Cardiac muscle cell (in vitro differentiated cells and primary cell): Measurements from ENCODE around the gene RNF208. TPM values are rescaled to one million over a fixed set of nuclear protein-coding genes. Genes with fewer than 3 reads are reported as not detected.

ENCODE experiments used
- DNase-seq, 2 donors: peaks; one replicate each; pipeline versions ENCODE4 v3.0.0 to v3.0.0-alpha.2; 2010 to 2017; ENCODE audit warnings: low read depth in 1 of 2, low spot score in 1 of 2
- H3K27ac ChIP-seq: fragments of 200-600 bp; sonication (generic); 2 replicates; pipeline ENCODE4 v1.5.1; 2016
- H3K27me3 ChIP-seq: fragments of 200-600 bp; sonication (generic); 2 replicates; pipeline ENCODE4 v1.6.0; 2016; ENCODE audit warnings: control low read depth
- H3K36me3 ChIP-seq: fragments of 200-600 bp; sonication (generic); 2 replicates; pipeline ENCODE4 v1.5.1; 2016; ENCODE audit warnings: control low read depth
- H3K4me1 ChIP-seq: fragments of 200-600 bp; sonication (generic); 2 replicates; pipeline ENCODE4 v1.8.1; 2017; ENCODE audit warnings: low read depth, mild to moderate bottlenecking, mixed run types
- H3K4me3 ChIP-seq: fragments of 200-600 bp; sonication (generic); 2 replicates; pipeline ENCODE4 v1.5.1; 2016; ENCODE audit warnings: mild to moderate bottlenecking
- H3K9me3 ChIP-seq: fragments of 200-600 bp; sonication (generic); 2 replicates; pipeline ENCODE4 v1.5.1; 2017; ENCODE audit warnings: low read depth, mild to moderate bottlenecking, control low read depth
- polyA plus RNA-seq: library from polyadenylated mRNA; unstranded; fragments of >200 nt; fragmentation: Nextera tagmentation; extraction: Ambion mirVana; gene quantifications from 2 replicates; pipeline ENCODE4 v1.2.1, GENCODE V29; 2016
- total RNA-seq: library from RNA; depleted of rRNA; stranded (reverse); fragments of >200 nt; gene quantifications from 2 replicates; pipeline ENCODE4 v1.2.3, GENCODE V29; 2016
- TF ChIP-seq, protein P1 (sequence below): IDR thresholded peaks from 2 replicates; pipeline ENCODE4 v1.5.1; 2012; ENCODE audit warnings: low read depth, mild to moderate bottlenecking, low read length

The RNF208 gene
- total and polyA plus RNA-seq, 2 experiments from 2014 or later: 6.1 to 23.1 TPM

DNA sequence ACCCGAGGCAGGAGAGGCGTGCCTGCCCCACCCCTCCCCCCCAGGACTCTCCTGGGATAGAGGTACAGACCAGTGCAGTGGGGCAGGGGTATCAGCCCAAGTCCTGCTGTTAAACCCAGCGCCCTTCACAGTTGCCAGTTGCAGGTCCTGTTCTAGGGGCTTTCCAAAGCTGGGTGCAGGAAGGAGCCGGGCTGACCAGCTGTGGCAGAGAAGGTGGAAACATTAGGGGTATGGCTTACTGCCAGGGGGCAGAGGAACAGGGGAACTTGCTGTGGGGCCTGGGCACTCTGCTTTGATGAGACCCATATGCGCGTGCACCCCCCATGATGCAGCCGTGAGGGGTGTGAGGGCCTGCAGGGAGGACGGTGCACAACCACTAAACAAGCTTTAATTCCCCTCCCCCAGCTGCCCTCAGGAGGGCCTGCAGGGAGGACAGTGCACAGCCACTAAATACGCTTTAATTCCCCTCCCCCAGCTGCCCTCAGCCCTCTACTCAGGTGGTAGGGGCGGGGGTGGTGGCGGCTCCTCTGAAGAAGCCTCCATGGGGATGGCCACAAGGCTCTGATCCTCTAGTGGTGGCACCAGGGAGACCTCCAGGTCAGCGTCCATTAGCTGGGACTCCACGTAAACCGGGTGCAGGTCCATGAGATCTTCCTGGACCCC lies 51.4 kb downstream of the RNF208 start:
- Histone ChIP-seq H3K27me3 (peaks cover 99% of the 10 kb centered on the region), H3K36me3 (no peaks in the 10 kb centered on the region), H3K4me1 (peaks cover 3% of the 10 kb centered on the region), H3K27ac (no peak overlapping the region), H3K9me3 (no peaks in the 10 kb centered on the region), H3K4me3 (no peak overlapping the region)
- TF ChIP-seq, protein P1, sequence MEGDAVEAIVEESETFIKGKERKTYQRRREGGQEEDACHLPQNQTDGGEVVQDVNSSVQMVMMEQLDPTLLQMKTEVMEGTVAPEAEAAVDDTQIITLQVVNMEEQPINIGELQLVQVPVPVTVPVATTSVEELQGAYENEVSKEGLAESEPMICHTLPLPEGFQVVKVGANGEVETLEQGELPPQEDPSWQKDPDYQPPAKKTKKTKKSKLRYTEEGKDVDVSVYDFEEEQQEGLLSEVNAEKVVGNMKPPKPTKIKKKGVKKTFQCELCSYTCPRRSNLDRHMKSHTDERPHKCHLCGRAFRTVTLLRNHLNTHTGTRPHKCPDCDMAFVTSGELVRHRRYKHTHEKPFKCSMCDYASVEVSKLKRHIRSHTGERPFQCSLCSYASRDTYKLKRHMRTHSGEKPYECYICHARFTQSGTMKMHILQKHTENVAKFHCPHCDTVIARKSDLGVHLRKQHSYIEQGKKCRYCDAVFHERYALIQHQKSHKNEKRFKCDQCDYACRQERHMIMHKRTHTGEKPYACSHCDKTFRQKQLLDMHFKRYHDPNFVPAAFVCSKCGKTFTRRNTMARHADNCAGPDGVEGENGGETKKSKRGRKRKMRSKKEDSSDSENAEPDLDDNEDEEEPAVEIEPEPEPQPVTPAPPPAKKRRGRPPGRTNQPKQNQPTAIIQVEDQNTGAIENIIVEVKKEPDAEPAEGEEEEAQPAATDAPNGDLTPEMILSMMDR: no peak
- no peak for DNase-seq

Other genes with a start within 250 kb of the RNF208 start
Only the 30 nearest of the 32 such genes appear.
- 94.6 and 130 TPM in 2 replicates for gene PAXX, start 229.8 kb downstream of the RNF208 start, total RNA-seq
- gene PAXX, start 229.8 kb downstream of the RNF208 start, polyA plus RNA-seq: 102 and 110 TPM in 2 replicates
- not detected in 2 replicates for gene CLIC3, start 225.7 kb downstream of the RNF208 start, total RNA-seq
- gene CLIC3, start 225.7 kb downstream of the RNF208 start, polyA plus RNA-seq: 0.75 and 0.87 TPM in 2 replicates
- 48.7 and 56.7 TPM in 2 replicates for gene ABCA2, start 194.0 kb downstream of the RNF208 start, total RNA-seq
- 30.5 and 33.3 TPM in 2 replicates for gene ABCA2, start 194.0 kb downstream of the RNF208 start, polyA plus RNA-seq
- gene FUT7, start 190.2 kb downstream of the RNF208 start, total RNA-seq: not detected in 2 replicates
- gene FUT7, start 190.2 kb downstream of the RNF208 start, polyA plus RNA-seq: not detected in 2 replicates
- gene NPDC1, start 176.1 kb downstream of the RNF208 start, total RNA-seq: 40.8 and 65.1 TPM in 2 replicates
- 83.5 and 94.9 TPM in 2 replicates for gene NPDC1, start 176.1 kb downstream of the RNF208 start, polyA plus RNA-seq
- gene ENTPD2, start 168.2 kb downstream of the RNF208 start, total RNA-seq: not detected in 2 replicates
- not detected in 2 replicates for gene ENTPD2, start 168.2 kb downstream of the RNF208 start, polyA plus RNA-seq
- gene SAPCD2, start 151.7 kb downstream of the RNF208 start, total RNA-seq: 6.3 and 42.1 TPM in 2 replicates
- gene SAPCD2, start 151.7 kb downstream of the RNF208 start, polyA plus RNA-seq: 4.7 and 28.3 TPM in 2 replicates
- 5.8 and 13.3 TPM in 2 replicates for gene UAP1L1, start 144.7 kb downstream of the RNF208 start, total RNA-seq
- 9.9 and 17.9 TPM in 2 replicates for gene UAP1L1, start 144.7 kb downstream of the RNF208 start, polyA plus RNA-seq
- gene MAN1B1, start 135.3 kb downstream of the RNF208 start, total RNA-seq: 59.4 and 73.3 TPM in 2 replicates
- 67.6 and 86.7 TPM in 2 replicates for gene MAN1B1, start 135.3 kb downstream of the RNF208 start, polyA plus RNA-seq
- 125 and 144 TPM in 2 replicates for gene DPP7, start 107.5 kb downstream of the RNF208 start, total RNA-seq
- gene DPP7, start 107.5 kb downstream of the RNF208 start, polyA plus RNA-seq: 202 and 204 TPM in 2 replicates
- gene GRIN1, start 83.1 kb downstream of the RNF208 start, total RNA-seq: 0.03 TPM in 1 of 2 replicates, not detected in the other
- gene GRIN1, start 83.1 kb downstream of the RNF208 start, polyA plus RNA-seq: 0.22 and 0.49 TPM in 2 replicates
- not detected in 2 replicates for gene LRRC26, start 52.2 kb downstream of the RNF208 start, total RNA-seq
- 1.4 and 2.3 TPM in 2 replicates for gene LRRC26, start 52.2 kb downstream of the RNF208 start, polyA plus RNA-seq
- not detected in 2 replicates for gene TMEM210, start 50.2 kb downstream of the RNF208 start, total RNA-seq
- not detected in 2 replicates for gene TMEM210, start 50.2 kb downstream of the RNF208 start, polyA plus RNA-seq
- 29.8 and 42.8 TPM in 2 replicates for gene ANAPC2, start 33.7 kb downstream of the RNF208 start, total RNA-seq
- 15.5 and 17.9 TPM in 2 replicates for gene ANAPC2, start 33.7 kb downstream of the RNF208 start, polyA plus RNA-seq
- 64.5 and 90.3 TPM in 2 replicates for gene SSNA1, start 33.6 kb downstream of the RNF208 start, total RNA-seq
- gene SSNA1, start 33.6 kb downstream of the RNF208 start, polyA plus RNA-seq: 77.9 and 110 TPM in 2 replicates
- gene TPRN, start 21.5 kb downstream of the RNF208 start, total RNA-seq: 26.4 and 31.2 TPM in 2 replicates
- 34.7 and 44.8 TPM in 2 replicates for gene TPRN, start 21.5 kb downstream of the RNF208 start, polyA plus RNA-seq
- 44.7 and 50.0 TPM in 2 replicates for gene TMEM203, start 16.6 kb downstream of the RNF208 start, total RNA-seq
- 86.6 and 99.2 TPM in 2 replicates for gene TMEM203, start 16.6 kb downstream of the RNF208 start, polyA plus RNA-seq
- gene NDOR1, start 16.5 kb downstream of the RNF208 start, total RNA-seq: 13.1 and 17.5 TPM in 2 replicates
- 9.1 and 18.1 TPM in 2 replicates for gene NDOR1, start 16.5 kb downstream of the RNF208 start, polyA plus RNA-seq
- gene CYSRT1, start 2.9 kb upstream of the RNF208 start, total RNA-seq: 5.8 and 7.0 TPM in 2 replicates
- 3.1 and 6.6 TPM in 2 replicates for gene CYSRT1, start 2.9 kb upstream of the RNF208 start, polyA plus RNA-seq
- 0.32 TPM in 1 of 2 replicates, not detected in the other for gene RNF224, start 5.3 kb upstream of the RNF208 start, total RNA-seq
- gene RNF224, start 5.3 kb upstream of the RNF208 start, polyA plus RNA-seq: 0.12 TPM in 1 of 2 replicates, not detected in the other
- 0.25 TPM in 1 of 2 replicates, not detected in the other for gene SLC34A3, start 8.7 kb upstream of the RNF208 start, total RNA-seq
- 0.24 TPM in 1 of 2 replicates, not detected in the other for gene SLC34A3, start 8.7 kb upstream of the RNF208 start, polyA plus RNA-seq
- 412 and 540 TPM in 2 replicates for gene TUBB4B, start 19.0 kb upstream of the RNF208 start, total RNA-seq
- 745 and 845 TPM in 2 replicates for gene TUBB4B, start 19.0 kb upstream of the RNF208 start, polyA plus RNA-seq
- gene STPG3, start 29.0 kb upstream of the RNF208 start, total RNA-seq: 0.95 TPM in 1 of 2 replicates, not detected in the other
- 3.2 and 3.3 TPM in 2 replicates for gene STPG3, start 29.0 kb upstream of the RNF208 start, polyA plus RNA-seq
- gene NELFB, start 33.1 kb upstream of the RNF208 start, total RNA-seq: 68.6 and 78.2 TPM in 2 replicates
- gene NELFB, start 33.1 kb upstream of the RNF208 start, polyA plus RNA-seq: 73.3 and 87.6 TPM in 2 replicates
- gene TOR4A, start 55.5 kb upstream of the RNF208 start, total RNA-seq: 36.7 and 51.4 TPM in 2 replicates
- 18.5 and 24.3 TPM in 2 replicates for gene TOR4A, start 55.5 kb upstream of the RNF208 start, polyA plus RNA-seq
- 8.8 and 16.5 TPM in 2 replicates for gene NRARP, start 80.0 kb upstream of the RNF208 start, total RNA-seq
- gene NRARP, start 80.0 kb upstream of the RNF208 start, polyA plus RNA-seq: 8.7 and 12.6 TPM in 2 replicates
- gene EXD3, start 200.9 kb upstream of the RNF208 start, total RNA-seq: 14.3 and 72.1 TPM in 2 replicates
- gene EXD3, start 200.9 kb upstream of the RNF208 start, polyA plus RNA-seq: 32.3 and 52.4 TPM in 2 replicates
- 6.8 and 12.0 TPM in 2 replicates for gene NOXA1, start 201.2 kb upstream of the RNF208 start, total RNA-seq
- 8.1 and 14.9 TPM in 2 replicates for gene NOXA1, start 201.2 kb upstream of the RNF208 start, polyA plus RNA-seq
- 0.51 and 0.56 TPM in 2 replicates for gene ENTPD8, start 219.1 kb upstream of the RNF208 start, total RNA-seq
- gene ENTPD8, start 219.1 kb upstream of the RNF208 start, polyA plus RNA-seq: 0.15 and 1.7 TPM in 2 replicates
- 75.6 and 107 TPM in 2 replicates for gene NSMF, start 237.1 kb upstream of the RNF208 start, total RNA-seq
- gene NSMF, start 237.1 kb upstream of the RNF208 start, polyA plus RNA-seq: 73.0 and 113 TPM in 2 replicates